Activated CD4-positive, alpha-beta T cell treated with anti-CD3 and anti-CD28 coated beads, Interleukin-2, Interleukin-6, amounts not matched to agents 100 ng/mL and 50 ng/mL, durations not matched to agents 16 hours and 8 hours (primary cell): Measurements from ENCODE around the gene SLC25A4.

ENCODE experiments used
- DNase-seq: peaks from one replicate; pipeline ENCODE4 v3.0.0-alpha.2; 2020

The SLC25A4 gene

GRCh38 chr4:185122681-185123345 lies 20.3 kb upstream of the SLC25A4 start:
- DNase-seq = no peak

- DNase-seq = no peak
These were observed 19.1 kb upstream of the SLC25A4 start for GRCh38 chr4:185124006-185124405.

GRCh38 chr4:185127021-185127925 lies 15.8 kb upstream of the SLC25A4 start:
- DNase-seq = no peak

GRCh38 chr4:185128272-185129119 lies 14.6 kb upstream of the SLC25A4 start:
- peak; percentile 19 for DNase-seq

GRCh38 chr4:185134307-185134869 lies 8.7 kb upstream of the SLC25A4 start:
- DNase-seq = peak; percentile 58

GRCh38 chr4:185137233-185137925 lies 5.7 kb upstream of the SLC25A4 start:
- no peak for DNase-seq

- DNase-seq = no peak
These were observed 4.9 kb upstream of the SLC25A4 start for GRCh38 chr4:185138161-185138560.

GRCh38 chr4:185139736-185140135 lies 3.3 kb upstream of the SLC25A4 start:
- DNase-seq = no peak

- DNase-seq = no peak
These were observed 1.3 kb upstream of the SLC25A4 start for GRCh38 chr4:185141777-185142176.

- no peak for DNase-seq
These were observed 528 bp upstream of the SLC25A4 start for GRCh38 chr4:185142564-185142911.

- peak; percentile 11 for DNase-seq
These were observed 519 bp downstream of the SLC25A4 start for GRCh38 chr4:185143601-185143969.

- DNase-seq = no peak
These were observed 1.7 kb downstream of the SLC25A4 start for GRCh38 chr4:185144601-185145240.

GRCh38 chr4:185145572-185145971 lies 2.5 kb downstream of the SLC25A4 start:
- DNase-seq = no peak

- DNase-seq = no peak
These were observed 6.3 kb downstream of the SLC25A4 start for GRCh38 chr4:185149392-185149791.

- no peak for DNase-seq
These were observed 8.2 kb downstream of the SLC25A4 start for GRCh38 chr4:185151296-185151695.

- peak; percentile 74 for DNase-seq
These were observed 22.6 kb downstream of the SLC25A4 start for GRCh38 chr4:185165605-185166063.

GRCh38 chr4:185167234-185167633 lies 24.2 kb downstream of the SLC25A4 start:
- DNase-seq = no peak

GRCh38 chr4:185171373-185172071 lies 28.5 kb downstream of the SLC25A4 start:
- DNase-seq = no peak

- DNase-seq = no peak
These were observed 36.4 kb downstream of the SLC25A4 start for GRCh38 chr4:185179488-185179887.

GRCh38 chr4:185182239-185182638 lies 39.2 kb downstream of the SLC25A4 start:
- DNase-seq = no peak

GRCh38 chr4:185183622-185184281 lies 40.7 kb downstream of the SLC25A4 start:
- DNase-seq = peak; percentile 79
